KMS-11 (cell line): ENCODE measurements around the gene B3GAT1.

Experiments
- H2AFZ ChIP-seq: fragments of 200-600 bp; sonication (generic); 2 replicates; pipeline ENCODE4 v1.6.1; 2016; ENCODE audit warnings: antibody characterized with exemption, mixed run types, low read depth
- H3K27ac ChIP-seq: fragments of 200-600 bp; sonication (generic); 2 replicates; pipeline ENCODE4 v1.6.1; 2016; ENCODE audit warnings: mild to moderate bottlenecking, mixed run types
- H3K27me3 ChIP-seq: fragments of 200-600 bp; sonication (generic); 2 replicates; pipeline ENCODE4 v1.6.1; 2017; ENCODE audit warnings: mild to moderate bottlenecking, low read depth, mixed run types, moderate library complexity; ENCODE audit not compliant: insufficient read depth
- H3K36me3 ChIP-seq: fragments of 200-600 bp; sonication (generic); 2 replicates; pipeline ENCODE4 v1.6.1; 2017; ENCODE audit warnings: mild to moderate bottlenecking, mixed run types; ENCODE audit not compliant: insufficient read depth
- H3K4me1 ChIP-seq: fragments of 200-600 bp; sonication (generic); 2 replicates; pipeline ENCODE4 v1.6.1; 2016; ENCODE audit warnings: mild to moderate bottlenecking, low read depth, mixed run types; ENCODE audit not compliant: poor library complexity, severe bottlenecking
- H3K4me2 ChIP-seq: fragments of 200-600 bp; sonication (generic); 2 replicates; pipeline ENCODE4 v1.7.0; 2016; ENCODE audit warnings: mild to moderate bottlenecking, mixed run types
- H3K4me3 ChIP-seq: fragments of 200-600 bp; sonication (generic); IDR thresholded peaks from 2 replicates; pipeline ENCODE4 v1.6.1; 2017; ENCODE audit warnings: low read depth, low read length, mixed read lengths; ENCODE audit not compliant: insufficient read depth
- H3K79me2 ChIP-seq: fragments of 200-600 bp; sonication (generic); 2 replicates; pipeline ENCODE4 v1.6.1; 2016; ENCODE audit warnings: low read depth, mixed run types; ENCODE audit not compliant: insufficient read depth
- H3K9ac ChIP-seq: fragments of 200-600 bp; sonication (generic); 2 replicates; pipeline ENCODE4 v1.6.1; 2016; ENCODE audit warnings: mild to moderate bottlenecking, mixed run types
- H4K20me1 ChIP-seq: fragments of 200-600 bp; sonication (generic); 2 replicates; pipeline ENCODE4 v1.6.1; 2016; ENCODE audit warnings: mild to moderate bottlenecking, mixed run types; ENCODE audit not compliant: insufficient read depth
- TF ChIP-seq, protein P1 (sequence below): fragments of 200-600 bp; sonication (generic); conservative IDR thresholded peaks from 2 replicates; pipeline ENCODE4 v1.6.1; 2017; ENCODE audit warnings: low read depth, mild to moderate bottlenecking, antibody characterized with exemption, low read length, moderate library complexity, mixed read lengths

The B3GAT1 gene

DNA sequence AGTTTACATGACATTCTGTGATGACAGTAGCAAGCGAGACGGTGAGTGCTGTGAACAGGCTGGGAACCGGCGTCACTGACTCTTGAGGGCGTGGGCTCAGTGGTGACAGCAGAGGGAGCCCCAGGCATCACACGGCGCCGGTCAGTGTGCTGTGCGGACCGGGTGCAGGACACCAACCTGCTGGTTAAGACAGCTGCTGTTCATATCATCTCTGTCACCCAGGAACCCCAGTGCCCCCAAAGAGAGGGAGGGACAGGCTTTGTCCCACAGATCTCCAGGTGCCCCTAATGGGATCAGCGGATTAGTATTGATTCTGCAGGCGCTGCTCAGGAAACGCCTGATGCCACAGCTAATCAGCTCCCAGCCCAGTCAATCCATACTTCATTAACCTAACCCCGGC is 18.4 kb downstream of the B3GAT1 start:
- Histone ChIP-seq H3K4me2 (no peak overlapping the region), H3K36me3 (no peaks in the 10 kb centered on the region), H3K4me1 (no peaks in the 10 kb centered on the region), H4K20me1 (no peaks in the 10 kb centered on the region), H2AFZ (no peak overlapping the region), H3K9ac (no peak overlapping the region), H3K4me3 (no peak overlapping the region), H3K27ac (no peak overlapping the region), H3K27me3 (no peaks in the 10 kb centered on the region), H3K79me2 (no peaks in the 10 kb centered on the region)
- TF ChIP-seq, protein P1, sequence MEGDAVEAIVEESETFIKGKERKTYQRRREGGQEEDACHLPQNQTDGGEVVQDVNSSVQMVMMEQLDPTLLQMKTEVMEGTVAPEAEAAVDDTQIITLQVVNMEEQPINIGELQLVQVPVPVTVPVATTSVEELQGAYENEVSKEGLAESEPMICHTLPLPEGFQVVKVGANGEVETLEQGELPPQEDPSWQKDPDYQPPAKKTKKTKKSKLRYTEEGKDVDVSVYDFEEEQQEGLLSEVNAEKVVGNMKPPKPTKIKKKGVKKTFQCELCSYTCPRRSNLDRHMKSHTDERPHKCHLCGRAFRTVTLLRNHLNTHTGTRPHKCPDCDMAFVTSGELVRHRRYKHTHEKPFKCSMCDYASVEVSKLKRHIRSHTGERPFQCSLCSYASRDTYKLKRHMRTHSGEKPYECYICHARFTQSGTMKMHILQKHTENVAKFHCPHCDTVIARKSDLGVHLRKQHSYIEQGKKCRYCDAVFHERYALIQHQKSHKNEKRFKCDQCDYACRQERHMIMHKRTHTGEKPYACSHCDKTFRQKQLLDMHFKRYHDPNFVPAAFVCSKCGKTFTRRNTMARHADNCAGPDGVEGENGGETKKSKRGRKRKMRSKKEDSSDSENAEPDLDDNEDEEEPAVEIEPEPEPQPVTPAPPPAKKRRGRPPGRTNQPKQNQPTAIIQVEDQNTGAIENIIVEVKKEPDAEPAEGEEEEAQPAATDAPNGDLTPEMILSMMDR: no peak

DNA sequence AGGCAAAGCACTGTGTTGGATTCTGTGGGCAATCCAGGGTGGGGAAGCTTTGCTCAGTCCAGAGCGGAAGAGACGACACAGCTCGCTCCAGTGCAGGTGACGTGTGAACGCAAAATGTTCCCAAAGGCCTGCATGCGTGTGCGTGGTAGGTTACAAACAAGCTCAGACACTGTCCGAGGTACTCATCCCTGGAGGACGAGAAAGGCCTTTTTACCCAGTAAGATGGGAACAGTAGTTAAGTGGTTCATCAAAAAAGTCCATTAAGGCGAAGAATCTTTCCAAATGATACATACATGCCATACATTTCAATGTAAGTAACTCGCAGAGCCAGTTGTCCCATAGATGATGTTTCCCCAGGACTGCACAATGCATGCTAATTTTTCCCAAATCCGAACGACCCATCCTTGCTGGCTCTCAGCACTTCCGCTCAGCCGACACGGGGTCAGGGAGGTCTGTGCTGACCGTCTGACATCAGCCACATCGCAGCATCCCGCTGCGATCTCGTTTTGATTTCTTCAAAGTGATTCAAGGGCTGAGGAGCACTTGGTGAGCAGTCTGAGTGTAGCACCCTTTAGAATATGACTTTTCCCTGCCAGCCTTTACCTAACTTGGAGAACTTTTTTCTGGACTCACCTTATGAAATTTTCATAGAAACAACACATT is 19.0 kb downstream of the B3GAT1 start:
- Histone ChIP-seq H4K20me1 (no peaks in the 10 kb centered on the region), H3K27me3 (no peaks in the 10 kb centered on the region), H3K9ac (no peak overlapping the region), H3K4me2 (no peak overlapping the region), H3K27ac (no peak overlapping the region), H3K79me2 (no peaks in the 10 kb centered on the region), H3K36me3 (no peaks in the 10 kb centered on the region), H3K4me3 (no peak overlapping the region), H3K4me1 (no peaks in the 10 kb centered on the region), H2AFZ (no peak overlapping the region)
- TF ChIP-seq, protein P1: no peak

DNA sequence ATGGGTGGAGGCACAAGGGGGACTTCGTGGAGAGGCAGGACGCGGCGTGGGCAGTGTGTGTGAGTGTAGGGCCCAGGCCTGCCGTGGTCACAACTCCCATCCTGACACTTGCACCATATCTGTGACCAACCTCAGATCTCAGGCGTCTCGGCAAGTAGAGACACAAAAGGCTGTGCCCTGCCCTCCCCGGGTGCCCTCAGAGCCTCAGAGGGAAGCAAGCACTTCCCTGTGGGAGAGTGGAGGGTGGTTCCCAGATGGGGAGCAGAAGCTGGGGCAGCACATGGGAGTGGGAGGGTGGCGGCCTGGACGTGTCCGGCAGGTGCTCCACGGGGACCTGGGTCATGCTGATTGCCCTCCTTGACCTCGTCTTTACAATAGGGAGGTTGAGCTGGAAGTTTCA is 20.4 kb downstream of the B3GAT1 start:
- Histone ChIP-seq H4K20me1 (no peaks in the 10 kb centered on the region), H3K4me3 (no peak overlapping the region), H3K9ac (no peak overlapping the region)

DNA sequence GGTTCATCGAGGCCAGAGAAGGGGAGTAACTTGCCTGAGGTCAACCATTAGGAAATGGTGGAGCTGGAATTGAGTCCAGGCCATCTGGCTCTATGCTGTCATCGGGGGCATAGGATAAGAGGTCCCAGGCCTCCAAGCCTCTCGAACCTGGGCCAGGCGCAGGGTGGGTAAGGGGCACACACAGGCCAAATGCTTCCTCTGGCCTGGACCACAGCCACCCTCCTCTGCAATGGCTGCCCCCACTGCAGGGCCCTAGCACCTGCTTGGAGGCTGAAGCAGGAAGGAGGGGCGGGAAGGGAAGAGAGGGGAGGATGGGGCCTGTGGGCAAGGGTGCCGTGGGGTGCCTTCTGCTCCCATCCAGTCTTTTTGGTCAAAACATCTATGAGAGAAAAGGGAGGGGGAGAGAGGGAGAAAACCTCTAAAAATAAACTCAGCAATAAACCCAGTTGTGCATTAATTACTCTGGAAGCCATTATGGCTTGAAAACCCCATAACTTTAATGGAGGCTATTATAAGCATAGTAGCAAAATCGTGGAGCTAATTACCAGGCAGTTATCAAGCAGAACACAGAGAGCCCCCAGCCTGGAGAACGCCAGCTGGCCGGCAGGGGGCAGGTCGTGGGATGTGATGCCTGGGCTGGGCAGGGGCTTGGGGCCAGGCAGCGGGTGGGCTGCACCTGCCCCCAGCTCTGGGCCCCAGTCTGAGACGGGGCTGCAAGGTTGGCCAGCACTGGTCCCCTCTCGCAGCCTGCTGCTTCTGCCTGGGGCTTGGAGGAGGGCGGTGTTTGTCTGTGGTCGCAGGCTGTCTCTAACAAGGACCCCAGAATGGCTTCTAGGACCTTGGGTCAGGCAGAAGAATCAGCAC is 21.1 kb downstream of the B3GAT1 start:
- TF ChIP-seq, protein P1: no peak
- no peak overlapping the region for H3K4me3 ChIP-seq
- no peak overlapping the region for H3K4me2 ChIP-seq
- no peak overlapping the region for H2AFZ ChIP-seq
- no peaks in the 10 kb centered on the region for H3K36me3 ChIP-seq
- H3K4me1 ChIP-seq: no peaks in the 10 kb centered on the region
- H3K9ac ChIP-seq: no peak overlapping the region
- H4K20me1 ChIP-seq: no peaks in the 10 kb centered on the region
- no peaks in the 10 kb centered on the region for H3K27me3 ChIP-seq
- no peaks in the 10 kb centered on the region for H3K79me2 ChIP-seq
- no peak overlapping the region for H3K27ac ChIP-seq

More for the DNA sequence above, 20.4 kb downstream of the B3GAT1 start:
- TF ChIP-seq, protein P1: no peak
- no peak overlapping the region for H3K4me2 ChIP-seq
- no peak overlapping the region for H2AFZ ChIP-seq
- no peak overlapping the region for H3K27ac ChIP-seq
- no peaks in the 10 kb centered on the region for H3K36me3 ChIP-seq
- H3K27me3 ChIP-seq: no peaks in the 10 kb centered on the region
- no peaks in the 10 kb centered on the region for H3K79me2 ChIP-seq
- no peaks in the 10 kb centered on the region for H3K4me1 ChIP-seq
